MCF 10A (cell line): ENCODE data around the gene STRADB. TPM values are rescaled to one million over a fixed set of nuclear protein-coding genes. Genes with fewer than 3 reads are reported as not detected.

Source experiments
- BruUV-seq: library from RNA; stranded (reverse); fragments of 400-500 nt; replicated peaks from 2 replicates; lab custom pipeline; 2021; lab: Mats Ljungman, UMichigan
- CTCF ChIA-PET: fragments of 300-600 bp; sonication (Branson Sonifier 250); formaldehyde crosslinking; extraction: SDS; loops from one replicate; lab custom pipeline; 2021; ENCODE audit warnings: antibody characterized with exemption, inconsistent platforms; lab: Yijun Ruan, JAX
- POLR2A ChIA-PET: fragments of 300-600, 350-650 bp; sonication (Branson Sonifier 250); formaldehyde crosslinking; extraction: SDS; loops from one replicate; lab custom pipeline; 2020; ENCODE audit warnings: antibody characterized with exemption, inconsistent platforms; lab: Yijun Ruan, JAX
- DNase-seq: peaks from one replicate; pipeline ENCODE4 v3.0.0-alpha.2; 2018; ENCODE audit not compliant: unreplicated experiment
- H3K27ac Mint-ChIP-seq: one replicate; pipeline ENCODE4 v1.8.0; 2022; ENCODE audit warnings: mild to moderate bottlenecking, low read depth, mixed read lengths; ENCODE audit not compliant: unreplicated experiment
- H3K27me3 Mint-ChIP-seq: one replicate; pipeline ENCODE4 v1.8.0; 2022; ENCODE audit warnings: mixed read lengths; ENCODE audit not compliant: insufficient read depth, unreplicated experiment
- H3K36me3 Mint-ChIP-seq: one replicate; pipeline ENCODE4 v1.8.0; 2022; ENCODE audit warnings: mild to moderate bottlenecking, moderate library complexity, mixed read lengths; ENCODE audit not compliant: insufficient read depth, unreplicated experiment
- H3K4me1 Mint-ChIP-seq: one replicate; pipeline ENCODE4 v1.8.0; 2022; ENCODE audit warnings: mixed read lengths; ENCODE audit not compliant: insufficient read depth, unreplicated experiment
- H3K4me3 Mint-ChIP-seq: one replicate; pipeline ENCODE4 v1.8.0; 2022; ENCODE audit warnings: mild to moderate bottlenecking, moderate library complexity, mixed read lengths; ENCODE audit not compliant: unreplicated experiment
- H3K9me3 Mint-ChIP-seq: one replicate; pipeline ENCODE4 v1.8.0; 2022; ENCODE audit warnings: mixed read lengths; ENCODE audit not compliant: unreplicated experiment
- CTCF ChIP-seq: fragments of 200-600 bp; IDR thresholded peaks from one replicate; pipeline ENCODE4 v1.8.0; 2022; ENCODE audit warnings: antibody characterized with exemption, mild to moderate bottlenecking; ENCODE audit not compliant: unreplicated experiment
- intact Hi-C: fragments of 100-400 bp; cut with micrococcal nuclease; formaldehyde crosslinking; loops from 2 replicates; pipeline ENCODE4 v1.14.1; 2022
- total RNA-seq: library from RNA; stranded (reverse); gene quantifications from 2 replicates; pipeline ENCODE4 v1.2.3, GENCODE V29; 2022

STRADB gene
- total RNA-seq, 1 experiment from 2014 or later: 22.9 TPM

GRCh38 chr2:201470821-201471731, 19.5 kb downstream of the STRADB start:
- DNase-seq: peak; percentile 41
- Mint-ChIP-seq H3K36me3 (peaks cover 55% of the 10 kb centered on the region), H3K4me1 (peaks cover 41% of the 10 kb centered on the region), H3K27me3 (no peaks in the 10 kb centered on the region), H3K9me3 (no peaks in the 10 kb centered on the region), H3K27ac (peak overlapping the region; percentile 49), H3K4me3 (no peak overlapping the region)
- intact Hi-C loops: no loop called here
- ChIA-PET POLR2A (no interaction called here), CTCF (no interaction called here)
- TF ChIP-seq CTCF: no peak
- no TSS peak for BruUV-seq

GRCh38 chr2:201471732-201472393, 20.3 kb downstream of the STRADB start:
- Mint-ChIP-seq H3K27ac (peak overlapping the region; percentile 49), H3K4me3 (no peak overlapping the region), H3K36me3 (peaks cover 61% of the 10 kb centered on the region), H3K27me3 (no peaks in the 10 kb centered on the region), H3K9me3 (no peaks in the 10 kb centered on the region), H3K4me1 (peaks cover 39% of the 10 kb centered on the region)
- intact Hi-C loops: no loop called here
- DNase-seq: peak; percentile 6
- TF ChIP-seq CTCF: no peak
- POLR2A ChIA-PET: interaction anchor here (1.3 kb wide), 1 partner anchor 171 kb away, joined by 4 read pairs; the partner anchor contains the start of gene TMEM237
- BruUV-seq: no TSS peak
- CTCF ChIA-PET: interaction anchor here (0.6 kb wide), 1 partner anchor 18 kb away, joined by 3 read pairs; no protein-coding TSS in a partner anchor

GRCh38 chr2:201472411-201472810, 20.9 kb downstream of the STRADB start:
- intact Hi-C loops: no loop called here
- Mint-ChIP-seq H3K9me3 (no peaks in the 10 kb centered on the region), H3K36me3 (peaks cover 64% of the 10 kb centered on the region), H3K27me3 (no peaks in the 10 kb centered on the region), H3K4me3 (no peak overlapping the region), H3K4me1 (peaks cover 34% of the 10 kb centered on the region), H3K27ac (no peak overlapping the region)
- ChIA-PET POLR2A (interaction anchor here (1.3 kb wide), 1 partner anchor 171 kb away, joined by 4 read pairs; the partner anchor contains the start of gene TMEM237), CTCF (interaction anchor here (0.6 kb wide), 1 partner anchor 19 kb away, joined by 3 read pairs; no protein-coding TSS in a partner anchor)
- BruUV-seq: no TSS peak
- DNase-seq: no peak
- no peak for TF ChIP-seq CTCF

- peaks cover 29% of the 10 kb centered on the region for H3K36me3 Mint-ChIP-seq
- no TSS peak for BruUV-seq
Measured at GRCh38 chr2:201482543-201482942, 31.0 kb downstream of the STRADB start.

More at GRCh38 chr2:201482543-201482942, 31.0 kb downstream of the STRADB start:
- DNase-seq: no peak
- Mint-ChIP-seq H3K27ac (no peak overlapping the region), H3K9me3 (no peaks in the 10 kb centered on the region), H3K4me1 (no peaks in the 10 kb centered on the region), H3K27me3 (no peaks in the 10 kb centered on the region), H3K4me3 (no peak overlapping the region)
- ChIA-PET CTCF (interaction anchor here (0.6 kb wide), 2 partner anchors 74 to 689 kb away, joined by 3 read pairs; no protein-coding TSS in a partner anchor), POLR2A (interaction anchor here (0.6 kb wide), 1 partner anchor 301 kb away, joined by 3 read pairs; no protein-coding TSS in a partner anchor)
- TF ChIP-seq CTCF: no peak
- intact Hi-C loops: no loop called here
